K562 (cell line): ENCODE results near the gene HPCAL1. TPM values are rescaled to one million over a fixed set of nuclear protein-coding genes. Genes with fewer than 3 reads are reported as not detected.

Experiments
- BRF1 ChIP-seq: IDR thresholded peaks from 3 replicates; pipeline ENCODE4 v1.6.1; 2011; ENCODE audit warnings: borderline replicate concordance, mild to moderate bottlenecking; ENCODE audit not compliant: insufficient read length; ENCODE audit errors: extremely low read depth
- HDGF ChIP-seq: fragments of 450-650 bp; IDR thresholded peaks from 2 replicates; pipeline ENCODE4 v1.6.1; 2016
- NR1H2 ChIP-seq: sonication (generic); formaldehyde crosslinking; IDR thresholded peaks from 2 replicates; pipeline ENCODE4 v1.4.0; 2020; ENCODE audit warnings: mild to moderate bottlenecking, missing genetic modification reagents
- PHB2 ChIP-seq: fragments of 450-650 bp; IDR thresholded peaks from 2 replicates; pipeline ENCODE4 v1.6.1; 2017; ENCODE audit warnings: low read depth
- PHTF2 ChIP-seq: fragments of 250-450 bp; sonication (Bioruptor Pico); IDR thresholded peaks from 2 replicates; pipeline ENCODE4 v1.5.0; 2021; ENCODE audit warnings: mild to moderate bottlenecking
- SAFB2 ChIP-seq: fragments of 200-400 bp; formaldehyde crosslinking; IDR thresholded peaks from 2 replicates; pipeline ENCODE4 v1.6.1; 2018; ENCODE audit warnings: borderline replicate concordance, low read length, low read depth, moderate library complexity; ENCODE audit not compliant: severe bottlenecking
- SMAD4 ChIP-seq: fragments of 250-450 bp; sonication (Bioruptor Pico); conservative IDR thresholded peaks from 2 replicates; pipeline ENCODE4 v1.8.0; 2021; ENCODE audit warnings: inconsistent platforms, mild to moderate bottlenecking, moderate library complexity
- XRCC3 ChIP-seq: fragments of 450-650 bp; IDR thresholded peaks from 2 replicates; pipeline ENCODE4 v1.6.1; 2017; ENCODE audit warnings: mild to moderate bottlenecking, moderate library complexity
- YY1 ChIP-seq, 3 experiments: IDR thresholded peaks; 2 replicates each; pipeline ENCODE4 v1.6.1; 2011; ENCODE audit warnings: low read length in 2 of 3, mild to moderate bottlenecking in 2 of 3, moderate library complexity in 2 of 3, borderline replicate concordance in 1 of 3, control low read depth in 1 of 3, low read depth in 1 of 3; ENCODE audit not compliant: insufficient read depth in 3 of 3, insufficient replicate concordance in 2 of 3, control insufficient read depth in 1 of 3, insufficient read length in 1 of 3; ENCODE audit errors: extremely low read depth in 1 of 3
- ZNF165 ChIP-seq: fragments of 250-450 bp; sonication (Bioruptor Pico); IDR thresholded peaks from 2 replicates; pipeline ENCODE4 v1.4.0; 2020; ENCODE audit warnings: borderline replicate concordance
- ZNF282 ChIP-seq: sonication (generic); formaldehyde crosslinking; IDR thresholded peaks from 2 replicates; pipeline ENCODE4 v1.8.1; 2023; ENCODE audit warnings: missing genetic modification reagents
- ZNF311 ChIP-seq: fragments of 250-450 bp; sonication (Bioruptor Pico); IDR thresholded peaks from 2 replicates; pipeline ENCODE4 v1.4.0; 2020; ENCODE audit warnings: mild to moderate bottlenecking, moderate library complexity
- ZNF316 ChIP-seq: fragments of 450-650 bp; IDR thresholded peaks from 2 replicates; pipeline ENCODE4 v1.6.1; 2016
- polyA plus RNA-seq, 8 experiments: library from polyadenylated mRNA; depleted of rRNA in 4 of 8; stranded (reverse) in 5 of 8; unstranded in 3 of 8; fragments of >200 nt; fragmentation: Nextera tagmentation in 2 of 8; fragmentation: Illumina TruSeq in 1 of 8; extraction: Ambion mirVana in 2 of 8; extraction: Trizol in 1 of 8; gene quantifications; 2 replicates each; pipeline versions ENCODE4 v1.2.1 to v1.2.3, GENCODE V29; 2011 to 2014; ENCODE audit warnings: inconsistent platforms in 1 of 8, missing spikeins in 1 of 8
- total RNA-seq, 7 experiments: library from RNA; depleted of rRNA in 6 of 7; stranded (reverse); fragments of >200 nt in 6 of 7; fragmentation: Illumina TruSeq in 2 of 7; extraction: Trizol in 2 of 7; gene quantifications; 2 replicates each; pipeline versions ENCODE4 v1.2.1 to v1.2.3, GENCODE V29; 2011 to 2021; ENCODE audit warnings: low replicate concordance in 1 of 7
- TF ChIP-seq, protein P1 (sequence below): fragments of 250-450 bp; sonication (Bioruptor Pico); IDR thresholded peaks from 2 replicates; pipeline ENCODE4 v1.5.0; 2020; ENCODE audit warnings: mild to moderate bottlenecking
- TF ChIP-seq, protein P2 (sequence below): IDR thresholded peaks from 3 replicates; pipeline ENCODE4 v1.6.1; 2011; ENCODE audit warnings: borderline replicate concordance, mild to moderate bottlenecking; ENCODE audit not compliant: insufficient read length, insufficient read depth
- TF ChIP-seq, protein P3 (sequence below): sonication (generic); IDR thresholded peaks from 2 replicates; pipeline ENCODE4 v1.6.1; 2016
- TF ChIP-seq, protein P4 (sequence below): fragments of 250-450 bp; sonication (Bioruptor Pico); IDR thresholded peaks from 2 replicates; pipeline ENCODE4 v1.8.0; 2021; ENCODE audit warnings: moderate library complexity, mild to moderate bottlenecking, inconsistent platforms

Gene HPCAL1
- total and polyA plus RNA-seq, 9 of the 15 experiments (the other 6 are each of a cell fraction or from before 2014, with no cell fraction given), result 2.7 to 65.5 (median 23.9) TPM

DNA sequence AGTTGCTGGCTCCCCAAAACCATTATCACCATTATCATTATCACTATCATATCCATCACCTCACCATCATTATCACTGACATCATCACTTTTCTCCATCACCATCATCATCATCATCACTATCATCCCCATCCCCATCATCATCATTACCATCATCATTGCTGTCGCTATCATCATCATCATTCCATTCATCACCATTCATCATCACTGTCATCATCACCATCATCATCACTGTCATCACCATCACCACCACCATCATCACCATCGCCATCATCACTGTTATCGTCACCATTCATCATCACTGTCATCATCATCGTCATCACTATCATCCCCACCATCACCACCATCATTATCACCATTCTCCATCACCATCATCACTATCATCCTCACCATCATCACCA, 9.0 kb downstream of the HPCAL1 start (continued):
- TF ChIP-seq, protein P1, sequence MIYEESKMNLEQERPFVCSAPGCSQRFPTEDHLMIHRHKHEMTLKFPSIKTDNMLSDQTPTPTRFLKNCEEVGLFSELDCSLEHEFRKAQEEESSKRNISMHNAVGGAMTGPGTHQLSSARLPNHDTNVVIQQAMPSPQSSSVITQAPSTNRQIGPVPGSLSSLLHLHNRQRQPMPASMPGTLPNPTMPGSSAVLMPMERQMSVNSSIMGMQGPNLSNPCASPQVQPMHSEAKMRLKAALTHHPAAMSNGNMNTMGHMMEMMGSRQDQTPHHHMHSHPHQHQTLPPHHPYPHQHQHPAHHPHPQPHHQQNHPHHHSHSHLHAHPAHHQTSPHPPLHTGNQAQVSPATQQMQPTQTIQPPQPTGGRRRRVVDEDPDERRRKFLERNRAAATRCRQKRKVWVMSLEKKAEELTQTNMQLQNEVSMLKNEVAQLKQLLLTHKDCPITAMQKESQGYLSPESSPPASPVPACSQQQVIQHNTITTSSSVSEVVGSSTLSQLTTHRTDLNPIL (CRISPR knock-in tag), result no peak
- TF ChIP-seq, protein P2, sequence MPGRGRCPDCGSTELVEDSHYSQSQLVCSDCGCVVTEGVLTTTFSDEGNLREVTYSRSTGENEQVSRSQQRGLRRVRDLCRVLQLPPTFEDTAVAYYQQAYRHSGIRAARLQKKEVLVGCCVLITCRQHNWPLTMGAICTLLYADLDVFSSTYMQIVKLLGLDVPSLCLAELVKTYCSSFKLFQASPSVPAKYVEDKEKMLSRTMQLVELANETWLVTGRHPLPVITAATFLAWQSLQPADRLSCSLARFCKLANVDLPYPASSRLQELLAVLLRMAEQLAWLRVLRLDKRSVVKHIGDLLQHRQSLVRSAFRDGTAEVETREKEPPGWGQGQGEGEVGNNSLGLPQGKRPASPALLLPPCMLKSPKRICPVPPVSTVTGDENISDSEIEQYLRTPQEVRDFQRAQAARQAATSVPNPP, result no peak
- TF ChIP-seq NR1H2 (no peak), PHB2 (peak; percentile 40; the same call in 1 of the 2 replicates), ZNF316 (peak; percentile 84), BRF1 (no peak), XRCC3 (no peak), ZNF311 (CRISPR knock-in tag) (no peak), PHTF2 (CRISPR knock-in tag) (no peak), SMAD4 (CRISPR knock-in tag) (no peak), YY1 (IDR thresholded peaks at IDR 0.05; ENCODE audit: borderline replicate concordance in 1 of 3, control insufficient read depth in 1 of 3, extremely low read depth in 1 of 3, insufficient read depth in 3 of 3, insufficient read length in 1 of 3, insufficient replicate concordance in 2 of 3, low read depth in 1 of 3, low read length in 2 of 3) (no peak), HDGF (no peak), ZNF282 (no peak), ZNF165 (CRISPR knock-in tag) (no peak), SAFB2 (no peak)
- TF ChIP-seq, protein P3, sequence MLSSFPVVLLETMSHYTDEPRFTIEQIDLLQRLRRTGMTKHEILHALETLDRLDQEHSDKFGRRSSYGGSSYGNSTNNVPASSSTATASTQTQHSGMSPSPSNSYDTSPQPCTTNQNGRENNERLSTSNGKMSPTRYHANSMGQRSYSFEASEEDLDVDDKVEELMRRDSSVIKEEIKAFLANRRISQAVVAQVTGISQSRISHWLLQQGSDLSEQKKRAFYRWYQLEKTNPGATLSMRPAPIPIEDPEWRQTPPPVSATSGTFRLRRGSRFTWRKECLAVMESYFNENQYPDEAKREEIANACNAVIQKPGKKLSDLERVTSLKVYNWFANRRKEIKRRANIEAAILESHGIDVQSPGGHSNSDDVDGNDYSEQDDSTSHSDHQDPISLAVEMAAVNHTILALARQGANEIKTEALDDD, result no peak
- TF ChIP-seq, protein P4, sequence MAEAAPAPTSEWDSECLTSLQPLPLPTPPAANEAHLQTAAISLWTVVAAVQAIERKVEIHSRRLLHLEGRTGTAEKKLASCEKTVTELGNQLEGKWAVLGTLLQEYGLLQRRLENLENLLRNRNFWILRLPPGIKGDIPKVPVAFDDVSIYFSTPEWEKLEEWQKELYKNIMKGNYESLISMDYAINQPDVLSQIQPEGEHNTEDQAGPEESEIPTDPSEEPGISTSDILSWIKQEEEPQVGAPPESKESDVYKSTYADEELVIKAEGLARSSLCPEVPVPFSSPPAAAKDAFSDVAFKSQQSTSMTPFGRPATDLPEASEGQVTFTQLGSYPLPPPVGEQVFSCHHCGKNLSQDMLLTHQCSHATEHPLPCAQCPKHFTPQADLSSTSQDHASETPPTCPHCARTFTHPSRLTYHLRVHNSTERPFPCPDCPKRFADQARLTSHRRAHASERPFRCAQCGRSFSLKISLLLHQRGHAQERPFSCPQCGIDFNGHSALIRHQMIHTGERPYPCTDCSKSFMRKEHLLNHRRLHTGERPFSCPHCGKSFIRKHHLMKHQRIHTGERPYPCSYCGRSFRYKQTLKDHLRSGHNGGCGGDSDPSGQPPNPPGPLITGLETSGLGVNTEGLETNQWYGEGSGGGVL (CRISPR knock-in tag), result no peak
